Measurements from ENCODE around the gene KIFBP.
"Not testable (repeated sequence)": the region's sequence is repeated elsewhere in the genome, so short reads cannot be mapped to it uniquely, and the experiment has no call there.

The KIFBP gene

DNA sequence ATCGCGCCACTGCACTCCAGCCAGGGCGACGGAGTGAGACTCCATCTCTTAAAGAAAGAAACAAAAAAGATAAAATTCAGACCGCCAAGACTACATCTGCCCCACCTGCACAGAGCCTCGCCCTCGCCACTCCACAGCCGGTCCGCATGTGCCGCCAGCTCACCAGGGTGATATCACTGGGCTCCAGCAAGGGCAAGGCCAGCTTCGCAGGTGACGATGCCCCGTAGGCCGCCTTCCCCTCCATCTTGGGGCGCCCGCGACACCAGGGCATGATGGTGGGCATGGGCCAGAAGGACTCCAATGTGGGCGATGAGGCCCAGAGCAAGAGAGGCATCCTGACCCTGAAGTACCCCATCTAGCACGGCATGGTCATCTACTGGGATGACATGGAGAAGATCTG lies 34.0 kb downstream of the KIFBP start:
- no peak for FAIRE-seq
- TF ChIP-seq POU2F2 (IDR thresholded peaks at IDR 0.05; ENCODE audit: low read depth, low read length): no peak
- DNase-seq (ENCODE audit: insufficient read length, low spot score): no peak

DNA sequence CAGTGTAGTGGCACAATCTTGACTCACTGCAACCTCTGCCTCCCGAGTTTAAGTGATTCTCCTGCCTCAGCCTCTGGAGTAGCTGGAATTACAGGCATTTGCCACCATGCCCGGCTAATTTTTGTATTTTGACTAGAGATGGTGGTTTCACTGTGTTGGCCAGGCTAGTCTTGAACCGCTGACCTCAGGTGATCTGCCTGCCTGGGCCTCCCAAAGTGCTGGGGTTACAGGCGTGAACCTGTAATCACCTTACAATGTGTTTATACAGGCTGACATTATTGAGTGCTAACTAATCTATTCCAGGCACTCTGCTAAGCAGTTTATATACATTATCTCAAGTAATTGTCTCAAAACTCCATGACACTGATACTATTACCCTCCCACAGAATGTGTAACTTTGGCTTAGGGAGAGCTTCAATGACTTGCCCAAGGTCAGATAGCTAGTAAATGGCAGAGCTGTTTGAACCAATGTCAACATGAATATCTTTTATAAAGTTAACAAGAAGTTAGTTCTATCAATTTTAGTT lies 36.8 kb downstream of the KIFBP start:
- no peak for TF ChIP-seq POLR2A (IDR thresholded peaks at IDR 0.05; ENCODE audit: low read depth, low read length)
- no peak for TF ChIP-seq POLR2AphosphoS5 (IDR thresholded peaks at IDR 0.05; ENCODE audit: low read depth, low read length)
- no peak for TF ChIP-seq SPI1 (IDR thresholded peaks at IDR 0.05; ENCODE audit: low read depth, low read length)
- no peak for TF ChIP-seq POU2F2 (IDR thresholded peaks at IDR 0.05; ENCODE audit: low read depth, low read length)
- no peak for TF ChIP-seq PAX5 (IDR thresholded peaks at IDR 0.05; ENCODE audit: insufficient read depth, low read length, severe bottlenecking)
- no peak for TF ChIP-seq TAF1 (IDR thresholded peaks at IDR 0.05; ENCODE audit: low read depth, low read length)
- FAIRE-seq: no peak
- DNase-seq (ENCODE audit: insufficient read length, low spot score): no peak

DNA sequence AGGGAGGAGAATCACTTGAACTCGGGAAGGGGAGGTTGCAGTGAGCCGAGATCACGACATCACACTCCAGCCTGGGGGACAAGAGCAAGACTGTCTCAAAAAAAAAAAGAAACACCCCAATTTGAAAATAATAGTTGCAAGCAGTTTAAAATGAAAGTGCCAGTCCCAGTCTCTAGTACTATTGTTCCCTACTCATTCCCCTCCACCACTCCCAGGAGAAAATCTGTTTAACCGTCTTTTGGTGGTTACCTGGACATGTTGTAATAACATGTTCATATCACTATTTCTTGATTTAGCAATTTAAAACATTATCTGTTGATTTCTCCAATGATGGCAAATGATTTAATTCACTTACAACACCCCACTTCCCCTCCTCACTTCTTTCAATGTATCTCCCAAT lies 44.7 kb downstream of the KIFBP start:
- FAIRE-seq (no peak), DNase-seq (ENCODE audit: insufficient read length, low spot score) (no peak)

GRCh38 chr10:69037489-69037888 lies 48.9 kb downstream of the KIFBP start:
- DNase-seq (ENCODE audit: insufficient read length, low spot score) (no peak), FAIRE-seq (no peak)
- no peak for TF ChIP-seq POLR2A (IDR thresholded peaks at IDR 0.05; ENCODE audit: low read depth, low read length)
- no peak for TF ChIP-seq TAF1 (IDR thresholded peaks at IDR 0.05; ENCODE audit: low read depth, low read length)
- no peak for TF ChIP-seq POLR2AphosphoS5 (IDR thresholded peaks at IDR 0.05; ENCODE audit: low read depth, low read length)
- TF ChIP-seq POU2F2 (IDR thresholded peaks at IDR 0.05; ENCODE audit: low read depth, low read length): no peak
- TF ChIP-seq PAX5 (IDR thresholded peaks at IDR 0.05; ENCODE audit: insufficient read depth, low read length, severe bottlenecking): no peak
- no peak for TF ChIP-seq SPI1 (IDR thresholded peaks at IDR 0.05; ENCODE audit: low read depth, low read length)

More for the DNA sequence above, 44.7 kb downstream of the KIFBP start:
- TF ChIP-seq SPI1 (IDR thresholded peaks at IDR 0.05; ENCODE audit: low read depth, low read length) (no peak), POLR2AphosphoS5 (IDR thresholded peaks at IDR 0.05; ENCODE audit: low read depth, low read length) (no peak), POU2F2 (IDR thresholded peaks at IDR 0.05; ENCODE audit: low read depth, low read length) (no peak), PAX5 (IDR thresholded peaks at IDR 0.05; ENCODE audit: insufficient read depth, low read length, severe bottlenecking) (no peak), TAF1 (IDR thresholded peaks at IDR 0.05; ENCODE audit: low read depth, low read length) (no peak), POLR2A (IDR thresholded peaks at IDR 0.05; ENCODE audit: low read depth, low read length) (no peak)

GRCh38 chr10:69040904-69041303 lies 52.3 kb downstream of the KIFBP start:
- FAIRE-seq; DNase-seq (ENCODE audit: insufficient read length, low spot score): not testable (repeated sequence)

- DNase-seq (ENCODE audit: insufficient read length, low spot score) (no peak), FAIRE-seq (no peak)
- TF ChIP-seq POU2F2 (IDR thresholded peaks at IDR 0.05; ENCODE audit: low read depth, low read length) (no peak), PAX5 (IDR thresholded peaks at IDR 0.05; ENCODE audit: insufficient read depth, low read length, severe bottlenecking) (no peak), POLR2AphosphoS5 (IDR thresholded peaks at IDR 0.05; ENCODE audit: low read depth, low read length) (no peak), POLR2A (IDR thresholded peaks at IDR 0.05; ENCODE audit: low read depth, low read length) (no peak), TAF1 (IDR thresholded peaks at IDR 0.05; ENCODE audit: low read depth, low read length) (no peak), SPI1 (IDR thresholded peaks at IDR 0.05; ENCODE audit: low read depth, low read length) (no peak)
These were observed 53.8 kb downstream of the KIFBP start for GRCh38 chr10:69042417-69042816.

- DNase-seq (ENCODE audit: insufficient read length, low spot score) (no peak), FAIRE-seq (peak; percentile 23)
- TF ChIP-seq TAF1 (IDR thresholded peaks at IDR 0.05; ENCODE audit: low read depth, low read length) (no peak), SPI1 (IDR thresholded peaks at IDR 0.05; ENCODE audit: low read depth, low read length) (no peak), POLR2A (IDR thresholded peaks at IDR 0.05; ENCODE audit: low read depth, low read length) (no peak), PAX5 (IDR thresholded peaks at IDR 0.05; ENCODE audit: insufficient read depth, low read length, severe bottlenecking) (no peak)
These were observed 54.2 kb downstream of the KIFBP start for GRCh38 chr10:69042838-69043237.

DNA sequence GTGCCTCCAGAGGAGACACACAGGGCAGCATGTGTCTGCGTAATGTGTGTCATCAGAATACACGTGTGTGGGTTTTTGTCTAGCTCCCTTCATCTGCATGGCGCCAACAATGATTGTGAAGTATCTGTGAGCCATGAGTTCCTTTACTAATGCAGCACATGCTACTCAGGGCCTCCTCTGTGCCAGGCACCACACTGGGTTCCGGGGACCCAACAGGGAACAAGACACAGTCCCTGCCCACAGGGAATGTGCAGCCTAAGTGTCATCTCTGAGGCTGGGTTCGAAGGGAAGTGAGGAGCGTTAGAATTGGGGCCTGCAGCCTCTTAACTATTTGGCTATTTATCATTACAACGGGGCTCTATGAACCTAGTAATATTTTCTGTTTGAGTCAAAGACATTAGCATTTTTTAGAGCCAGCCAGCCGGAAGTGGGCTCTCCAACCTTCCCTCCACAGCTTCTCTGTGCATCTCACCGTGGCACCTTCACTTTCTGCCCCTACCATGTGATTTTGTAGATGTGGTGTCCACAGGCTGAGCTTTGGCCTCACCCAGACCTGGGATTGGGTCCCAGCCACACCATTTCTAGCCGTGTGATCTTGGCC lies 55.4 kb downstream of the KIFBP start:
- FAIRE-seq (peak; percentile 90), DNase-seq (ENCODE audit: insufficient read length, low spot score) (no peak)
- TF ChIP-seq POLR2AphosphoS5 (IDR thresholded peaks at IDR 0.05; ENCODE audit: low read depth, low read length): no peak
- TF ChIP-seq TAF1 (IDR thresholded peaks at IDR 0.05; ENCODE audit: low read depth, low read length): no peak
- TF ChIP-seq PAX5 (IDR thresholded peaks at IDR 0.05; ENCODE audit: insufficient read depth, low read length, severe bottlenecking): no peak
- no peak for TF ChIP-seq POLR2A (IDR thresholded peaks at IDR 0.05; ENCODE audit: low read depth, low read length)
- peak; percentile 35 for TF ChIP-seq SPI1 (IDR thresholded peaks at IDR 0.05; ENCODE audit: low read depth, low read length)
- TF ChIP-seq POU2F2 (IDR thresholded peaks at IDR 0.05; ENCODE audit: low read depth, low read length): peak; percentile 88

DNA sequence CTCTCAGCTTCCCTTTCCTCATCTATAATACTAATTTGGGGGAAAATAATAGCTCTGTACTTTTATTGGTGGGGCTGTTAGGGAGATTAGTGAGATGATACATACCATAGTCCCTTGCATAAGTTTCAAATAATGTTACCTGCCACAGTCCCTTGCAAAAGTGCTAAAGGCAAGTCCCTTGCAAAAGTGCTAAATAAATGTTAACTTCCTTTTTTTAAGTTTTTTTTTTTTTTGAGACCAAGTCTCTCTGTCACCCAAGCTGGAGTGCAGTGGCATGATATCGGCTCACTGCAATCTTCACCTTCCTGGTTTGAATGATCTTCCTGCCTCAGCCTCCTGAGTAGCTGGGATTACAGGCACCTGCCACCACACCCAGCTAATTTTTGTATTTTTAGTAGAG lies 55.9 kb downstream of the KIFBP start:
- FAIRE-seq (no peak), DNase-seq (ENCODE audit: insufficient read length, low spot score) (no peak)
- TF ChIP-seq POLR2AphosphoS5 (IDR thresholded peaks at IDR 0.05; ENCODE audit: low read depth, low read length) (no peak), POLR2A (IDR thresholded peaks at IDR 0.05; ENCODE audit: low read depth, low read length) (no peak)

DNA sequence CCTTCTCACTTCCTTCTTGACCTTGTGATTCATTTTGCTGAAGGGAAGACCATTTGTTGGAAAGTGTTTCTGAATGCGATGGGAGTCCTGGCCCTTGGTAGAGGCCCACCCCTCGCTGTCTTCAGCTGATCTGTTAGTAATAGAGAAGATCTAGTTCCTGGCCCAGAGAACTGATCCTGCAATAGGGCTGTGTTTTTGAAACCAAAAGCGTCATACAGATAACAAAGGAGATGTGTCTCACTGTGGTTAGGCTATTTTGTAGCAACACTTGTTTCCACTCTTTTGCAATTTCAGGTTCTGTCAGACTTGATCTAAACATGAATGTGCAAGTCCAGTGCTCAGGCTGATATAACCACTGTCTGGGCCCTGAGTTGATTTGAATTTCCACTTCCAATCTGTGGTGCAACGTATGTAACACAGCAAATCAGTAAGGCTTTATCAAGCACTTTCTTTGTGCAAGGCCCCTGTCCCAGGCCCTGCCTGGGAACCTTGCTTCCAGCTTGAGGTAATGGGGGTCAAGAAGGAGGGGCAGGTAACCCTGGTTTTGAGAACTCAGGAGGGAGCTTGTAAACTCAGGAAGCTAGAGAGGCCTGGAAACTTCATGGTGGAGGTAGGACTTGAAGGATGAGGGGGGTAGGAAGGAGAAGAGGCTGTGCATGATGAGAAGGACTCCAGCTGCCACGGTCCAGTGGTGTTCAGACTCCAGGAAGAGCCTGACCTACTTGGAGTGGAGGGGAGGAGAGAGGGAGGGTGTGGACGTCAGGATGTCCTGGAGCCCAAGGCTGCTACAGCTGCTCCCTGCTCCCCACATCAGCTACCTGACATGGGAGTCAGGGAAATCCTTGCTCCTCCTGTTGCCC lies 57.1 kb downstream of the KIFBP start:
- TF ChIP-seq PAX5 (IDR thresholded peaks at IDR 0.05; ENCODE audit: insufficient read depth, low read length, severe bottlenecking) (no peak), POU2F2 (IDR thresholded peaks at IDR 0.05; ENCODE audit: low read depth, low read length) (peak; percentile 18; the same call in 1 of the 2 replicates), TAF1 (IDR thresholded peaks at IDR 0.05; ENCODE audit: low read depth, low read length) (peak; percentile 23; the same call in 1 of the 2 replicates), POLR2AphosphoS5 (IDR thresholded peaks at IDR 0.05; ENCODE audit: low read depth, low read length) (0 out of 2 replicates have a peak, but pooled peaks have one; percentile 46), SPI1 (IDR thresholded peaks at IDR 0.05; ENCODE audit: low read depth, low read length) (peak; percentile 31; the same call in 1 of the 2 replicates)
- no peak for DNase-seq (ENCODE audit: insufficient read length, low spot score)
- FAIRE-seq: peak; percentile 89
